GM21723 (cell line): Measurements from ENCODE around the gene PRKD2.

Experiments used
- ATAC-seq: cut with Tn5 transposase; IDR thresholded peaks from one replicate; pipeline ENCODE4 v1.9.1; 2021; ENCODE audit warnings: mild to moderate bottlenecking, moderate library complexity; ENCODE audit not compliant: unreplicated experiment

Gene PRKD2

DNA sequence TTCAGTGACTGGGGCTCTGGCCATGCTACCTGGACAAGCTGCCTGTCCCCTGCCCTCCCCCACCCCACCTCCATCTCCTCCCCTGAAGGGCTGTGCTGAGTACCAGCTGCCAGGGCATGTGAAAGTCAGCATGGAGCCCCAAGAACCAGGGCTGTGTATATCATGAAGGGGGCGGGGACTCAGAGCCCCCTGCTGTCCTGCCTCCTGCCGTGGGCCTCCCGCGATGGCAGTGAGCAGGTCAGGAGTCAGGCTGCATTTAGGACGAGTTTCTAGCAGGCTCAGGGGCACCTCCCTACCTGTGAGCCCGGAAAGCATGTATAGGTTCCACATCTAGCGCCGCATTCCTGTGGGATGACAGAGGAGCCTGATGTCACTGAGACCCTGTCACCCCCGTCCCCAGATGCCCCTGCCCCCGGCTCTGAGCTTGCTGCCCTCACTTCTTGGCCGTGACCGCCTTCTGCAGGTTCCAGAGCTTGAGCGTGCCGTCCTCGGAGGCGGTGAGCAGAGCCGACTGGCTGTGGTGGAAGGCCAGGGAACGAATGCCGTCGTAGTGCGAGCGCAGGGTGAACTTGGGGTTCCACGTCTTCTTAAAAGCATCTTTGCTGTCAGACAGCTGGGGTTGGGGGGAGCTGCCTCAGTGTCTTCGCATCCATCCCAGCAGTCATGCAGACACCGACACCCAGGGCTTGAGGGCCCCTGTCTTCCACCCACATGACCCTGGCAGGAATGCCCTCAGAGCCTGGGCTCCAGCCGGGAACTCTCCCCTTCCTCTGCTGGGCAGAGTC, 8.3 kb upstream of the PRKD2 start:
- ATAC-seq = no peak

DNA sequence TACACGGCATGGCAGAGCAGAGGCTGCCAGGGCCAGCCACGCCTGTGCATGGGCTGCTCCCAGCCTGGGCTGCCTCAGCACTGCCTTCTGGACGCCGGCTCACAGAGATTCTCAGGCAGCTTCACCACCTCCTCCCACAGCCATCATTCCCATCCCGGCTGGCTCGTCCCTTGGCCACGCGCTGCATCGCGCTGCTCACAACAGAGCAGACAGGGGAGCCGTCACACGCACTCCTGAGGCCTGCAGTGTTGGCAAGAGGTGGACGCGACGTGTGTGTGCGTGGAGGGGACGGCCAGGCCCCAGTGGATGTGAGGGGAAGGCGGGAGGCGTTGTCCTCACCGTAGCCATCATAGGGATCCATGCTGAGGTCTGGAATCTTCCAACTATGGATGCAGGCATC, 7.6 kb upstream of the PRKD2 start:
- no peak for ATAC-seq

DNA sequence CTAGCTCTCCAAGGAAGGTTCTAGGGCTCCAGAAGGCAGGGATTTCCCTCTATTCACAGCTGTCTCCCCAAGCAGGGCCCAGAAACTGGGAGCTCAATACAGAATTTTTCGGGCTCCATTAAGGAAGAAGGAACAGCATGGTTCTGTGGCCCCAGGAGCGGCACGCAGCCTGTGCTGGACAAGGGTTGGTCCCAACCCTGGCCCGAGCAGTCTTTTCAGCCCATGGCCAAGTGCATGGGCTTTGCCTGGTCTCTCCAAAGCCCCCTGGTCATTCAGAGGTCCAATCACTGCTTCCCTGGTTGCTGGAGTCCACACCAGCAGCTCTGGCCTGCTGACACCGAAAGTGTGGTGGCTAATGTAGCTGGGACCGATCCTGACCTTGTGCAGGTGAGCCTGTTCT, 6.6 kb upstream of the PRKD2 start:
- ATAC-seq = no peak

DNA sequence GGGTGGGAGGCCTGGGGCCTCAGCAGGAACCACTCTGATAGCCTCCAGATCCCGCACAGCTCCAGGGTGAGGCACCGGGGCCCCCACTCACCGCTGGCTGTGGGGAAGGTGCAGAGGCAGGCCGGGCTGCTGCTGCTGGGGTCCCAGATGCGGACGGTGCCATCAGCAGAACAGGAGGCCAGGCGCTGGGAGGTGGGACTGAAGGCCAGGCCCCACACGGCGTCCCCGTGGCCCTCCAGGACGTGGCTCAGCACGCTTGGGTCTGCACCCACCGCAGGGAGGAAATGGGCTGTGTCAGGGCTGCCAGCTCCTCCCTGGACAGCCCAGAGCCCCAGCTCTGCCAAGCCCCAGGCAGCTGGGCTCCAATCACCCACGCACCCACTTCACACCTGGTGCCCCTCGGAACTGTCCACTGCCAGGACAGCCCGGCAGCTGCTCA, 6.1 kb upstream of the PRKD2 start:
- no peak for ATAC-seq

DNA sequence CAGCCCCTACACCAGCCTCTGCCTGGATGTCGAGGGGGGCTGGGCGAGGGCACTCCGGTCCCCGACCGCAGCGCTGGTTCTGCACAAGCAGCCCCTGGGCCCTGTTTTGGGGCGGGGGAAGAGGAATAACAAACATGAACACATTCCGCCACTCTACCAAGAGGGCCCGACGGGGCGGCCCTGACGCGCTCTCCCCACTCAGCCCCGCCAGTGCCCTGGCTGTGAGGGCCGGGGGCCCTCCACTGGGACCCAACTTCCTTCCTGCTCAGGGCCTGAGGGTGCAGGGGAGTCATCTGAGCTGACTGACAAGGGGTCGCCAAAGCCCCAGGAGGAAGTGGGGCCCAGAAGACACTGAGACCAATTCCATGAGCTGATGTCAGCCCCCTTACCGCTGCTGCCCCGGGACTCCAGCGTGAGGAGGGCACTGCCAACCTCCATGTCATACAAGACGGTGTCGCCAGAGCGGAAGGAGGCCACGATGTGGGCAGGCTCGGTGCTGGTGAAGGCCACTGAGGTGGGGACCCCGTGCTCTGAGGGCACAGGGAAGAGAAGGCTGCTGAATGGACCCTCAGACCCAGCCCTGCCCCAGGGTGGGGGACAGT, 5.6 kb upstream of the PRKD2 start:
- no peak for ATAC-seq

DNA sequence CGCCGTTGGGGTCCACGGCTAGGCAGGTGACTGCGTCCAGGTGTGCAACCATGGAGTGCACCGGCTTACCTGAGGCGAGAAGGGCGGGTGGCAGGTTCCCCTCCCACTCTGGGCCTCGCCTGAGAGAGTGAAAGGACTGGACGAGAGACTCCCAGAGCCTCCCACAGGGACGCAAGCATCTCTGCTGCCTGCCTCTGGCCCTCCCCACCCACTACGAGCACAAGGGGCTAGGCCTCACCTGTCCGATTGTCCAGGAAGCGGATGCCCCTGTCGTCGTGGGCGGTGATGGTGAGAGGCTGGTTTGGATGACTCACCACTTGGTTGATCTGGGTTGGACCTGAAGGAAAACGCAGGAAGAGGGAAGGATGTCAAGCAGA, 5.1 kb upstream of the PRKD2 start:
- no peak for ATAC-seq

DNA sequence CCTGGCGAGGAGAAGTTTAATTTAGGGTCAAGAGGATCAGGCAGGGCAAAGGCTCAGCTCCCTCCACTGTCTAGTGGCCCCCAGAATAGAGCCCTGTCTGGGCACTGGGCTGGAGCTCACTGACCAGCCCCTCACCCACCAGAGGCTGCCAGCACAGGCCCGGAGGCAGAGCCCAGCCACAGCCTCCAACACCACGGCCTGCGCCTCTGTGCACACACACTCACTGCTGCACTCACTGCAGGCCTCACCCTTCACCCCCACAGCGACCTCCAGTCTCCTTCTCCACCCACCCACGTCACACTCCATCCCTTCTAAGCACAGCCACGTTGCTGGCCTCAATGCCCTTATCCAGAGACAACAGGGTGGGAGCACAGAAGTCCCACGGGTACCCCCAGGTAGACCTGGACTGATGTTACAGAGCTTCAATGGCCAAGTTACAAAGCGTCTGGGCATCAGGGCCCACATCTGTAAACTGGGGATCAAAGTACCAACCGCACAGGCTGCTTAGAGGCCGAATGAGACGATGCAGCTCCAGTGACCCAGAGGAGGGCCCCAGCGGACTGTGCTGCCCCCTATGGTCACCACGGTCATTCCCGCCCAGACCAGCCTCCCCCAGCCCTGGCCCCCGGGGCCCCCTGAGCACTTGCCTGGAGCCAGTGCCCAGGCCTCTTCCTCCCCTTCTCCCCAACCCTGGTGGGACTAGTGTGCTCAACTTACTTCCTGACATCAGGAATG, 4.5 kb upstream of the PRKD2 start:
- no peak for ATAC-seq

DNA sequence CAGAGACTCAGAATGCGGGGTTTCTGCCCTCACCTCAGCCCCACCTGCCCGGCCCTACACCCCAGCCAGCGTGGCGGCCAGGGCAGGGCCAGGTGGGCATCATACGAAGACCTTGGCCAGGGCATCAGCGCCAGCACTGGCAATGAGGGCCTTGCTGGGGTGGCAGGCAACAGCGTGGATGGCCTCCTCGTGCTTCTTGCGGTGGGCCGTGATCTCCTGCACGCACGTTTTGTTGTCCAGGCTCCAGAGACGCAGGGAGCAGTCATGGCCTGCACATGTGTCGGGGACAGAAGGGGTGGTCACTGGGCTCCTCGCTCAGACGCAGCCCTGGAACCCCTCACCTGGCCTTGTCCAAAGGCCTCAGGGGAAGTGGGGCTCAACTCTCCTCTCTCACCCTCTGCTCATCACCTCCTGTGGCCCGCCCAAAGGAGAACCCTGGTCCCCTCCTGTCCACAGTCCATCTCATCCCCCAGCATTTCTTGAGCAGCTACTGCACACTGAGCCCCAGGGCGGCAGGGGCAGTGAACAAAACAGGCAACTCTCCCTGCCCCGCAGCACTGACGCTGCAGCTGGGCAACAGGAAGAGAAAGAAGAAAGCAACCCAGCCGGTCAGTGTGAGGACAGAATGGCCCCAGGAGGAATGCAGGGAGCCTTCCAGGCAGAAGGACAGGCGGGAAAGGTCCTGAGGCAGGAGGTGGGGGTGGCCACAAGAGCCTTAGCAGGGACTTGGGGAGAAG, 3.8 kb upstream of the PRKD2 start:
- ATAC-seq = no peak

DNA sequence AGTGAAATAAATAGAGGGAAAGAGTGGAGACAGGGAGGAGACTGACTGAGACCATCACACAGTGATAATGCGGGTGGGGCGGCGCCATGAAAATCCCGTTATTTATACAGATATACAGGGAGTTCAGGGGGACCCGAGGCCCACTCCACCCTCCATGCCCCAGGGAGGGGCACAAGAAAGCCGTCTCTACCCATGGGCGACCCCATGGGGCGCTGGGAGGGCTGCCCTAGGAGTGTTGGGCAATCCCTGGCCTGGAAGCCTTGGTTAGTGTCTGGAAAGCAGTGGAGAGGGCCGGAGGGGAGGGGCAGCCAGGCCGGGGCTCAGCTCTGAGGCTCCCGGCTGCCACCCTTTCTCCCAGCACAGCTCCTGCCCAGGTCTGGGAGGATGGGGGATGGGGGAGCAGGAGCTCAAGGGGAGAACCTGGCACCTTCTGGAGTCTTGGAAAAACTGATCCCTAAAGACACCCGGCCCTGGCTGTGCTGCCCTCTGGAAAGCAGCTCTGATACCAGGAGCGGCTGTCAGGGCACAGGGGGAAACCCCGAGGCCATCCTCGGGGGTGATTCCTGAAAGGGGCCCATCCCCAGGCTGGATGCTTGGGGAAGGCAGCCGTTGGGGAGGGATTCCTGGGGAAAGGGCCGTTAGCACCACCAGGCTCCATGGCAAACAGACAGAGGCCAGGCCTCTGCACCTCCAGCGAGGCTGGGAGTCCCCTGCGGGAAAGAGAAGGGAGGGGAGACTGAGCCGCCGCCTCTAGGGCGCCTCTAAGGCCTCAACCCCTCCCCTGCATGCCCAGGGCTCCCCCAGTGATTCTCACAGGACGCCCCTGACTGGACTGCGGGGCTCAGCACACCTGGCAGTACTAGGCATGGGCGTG, 3.0 kb upstream of the PRKD2 start:
- ATAC-seq = no peak

DNA sequence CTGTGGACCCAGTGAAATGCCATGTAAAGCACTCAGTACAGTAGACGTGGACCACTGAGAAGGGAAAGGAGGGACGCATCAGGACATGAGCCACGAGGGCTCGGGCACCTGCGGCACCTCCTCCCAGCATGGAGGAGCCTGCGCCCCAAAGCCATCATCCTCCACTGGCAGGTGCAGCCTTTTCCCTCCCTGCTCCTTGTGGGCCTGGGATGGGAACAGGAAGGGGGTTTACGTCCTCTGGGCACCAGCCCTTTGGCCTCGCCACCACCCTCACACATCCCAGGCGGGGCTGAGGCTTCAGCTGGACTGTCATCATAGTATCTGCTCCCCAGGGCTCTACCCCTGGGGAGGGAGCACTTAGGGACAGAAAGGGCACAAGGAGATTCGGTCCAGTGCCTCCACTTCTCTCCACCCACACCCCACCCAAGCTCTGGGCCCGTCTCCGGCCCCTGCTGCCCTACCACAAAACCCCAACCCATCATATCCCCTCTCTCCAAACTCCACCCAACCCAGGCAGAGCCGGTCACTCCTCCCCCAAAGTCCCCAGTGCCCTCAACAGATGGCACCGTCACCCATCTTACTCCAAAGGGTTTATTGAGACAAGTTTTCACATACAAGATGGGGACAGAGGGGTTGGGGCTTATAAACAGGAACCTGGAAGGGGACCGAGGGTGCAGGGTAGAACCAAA, 2.2 kb upstream of the PRKD2 start:
- ATAC-seq = peak; percentile 24

DNA sequence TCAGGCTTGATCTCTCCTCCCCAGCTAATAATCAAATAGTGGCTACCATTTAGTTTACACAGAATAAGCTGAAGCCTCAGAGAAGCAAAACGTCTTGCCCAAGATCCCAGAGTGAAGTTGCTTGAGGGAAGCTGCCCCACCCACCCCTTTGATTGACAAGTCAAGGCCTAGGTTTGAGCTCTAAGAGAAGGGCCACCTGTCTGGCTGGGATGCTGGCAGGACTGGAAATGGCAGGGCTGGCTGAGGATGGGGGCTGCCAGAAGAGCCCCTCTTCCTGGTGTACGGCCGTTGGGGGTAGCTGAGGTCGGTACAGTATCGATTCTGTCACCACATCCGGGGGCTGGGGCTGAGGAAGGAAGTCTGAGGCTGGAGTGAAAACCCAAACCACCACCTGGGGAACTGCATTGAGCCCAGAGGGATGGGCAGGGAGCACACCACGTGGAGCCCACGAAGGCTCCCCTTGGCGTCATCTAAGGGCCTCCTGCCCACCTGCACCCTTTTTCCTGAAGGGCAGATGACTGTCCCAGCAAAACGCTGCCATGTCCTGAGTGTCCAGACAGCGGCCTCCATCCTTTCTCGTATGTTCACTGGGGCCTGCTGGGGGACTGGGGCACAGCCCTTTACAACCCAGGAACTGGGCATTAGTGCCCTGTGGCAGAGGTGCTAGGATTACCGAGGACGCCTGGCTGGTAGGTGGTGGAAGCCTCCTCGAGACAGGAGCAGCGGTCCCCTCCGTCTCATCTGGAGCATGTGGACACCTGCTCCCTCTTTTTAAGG, 1.4 kb upstream of the PRKD2 start:
- ATAC-seq = no peak

DNA sequence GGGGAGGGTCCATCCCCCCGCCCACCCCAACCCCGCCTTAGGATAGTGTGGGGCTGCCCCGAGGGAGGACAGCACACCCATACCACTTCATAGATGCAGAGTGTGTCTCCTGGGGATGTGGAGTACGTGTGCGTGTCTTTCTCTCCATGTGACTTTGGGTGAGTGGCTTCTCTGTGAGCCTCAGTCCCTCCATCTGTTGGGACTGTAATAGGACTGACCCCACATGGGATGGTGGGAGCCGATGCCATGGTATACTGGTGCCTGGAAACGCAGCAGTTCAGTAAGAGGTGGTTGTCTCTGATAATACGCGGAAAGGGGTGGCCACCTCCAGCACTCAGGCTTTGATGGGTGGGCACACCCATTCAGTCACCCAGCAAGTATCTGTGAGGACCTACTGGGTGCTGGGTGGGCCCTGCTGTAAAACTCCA, 816 bp upstream of the PRKD2 start:
- no peak for ATAC-seq

DNA sequence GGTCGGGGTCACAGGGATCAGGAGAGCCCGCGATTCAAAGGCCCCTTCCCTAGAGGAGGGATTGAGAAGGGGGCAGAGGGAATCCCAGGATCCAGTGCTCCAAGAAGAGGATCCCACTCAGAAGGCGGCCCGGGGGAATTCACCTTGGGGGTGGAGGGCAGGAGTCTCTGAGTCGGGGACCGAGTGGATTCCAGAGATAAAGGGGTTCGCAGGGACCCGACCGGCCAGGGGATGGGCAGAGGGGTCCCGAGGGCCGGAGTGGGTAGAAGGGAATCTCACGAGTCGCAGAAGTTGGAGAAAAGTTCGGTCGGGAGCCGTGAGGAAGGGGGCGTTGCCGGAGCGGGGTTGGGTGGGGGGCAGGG, 261 bp downstream of the PRKD2 start:
- ATAC-seq = no peak

DNA sequence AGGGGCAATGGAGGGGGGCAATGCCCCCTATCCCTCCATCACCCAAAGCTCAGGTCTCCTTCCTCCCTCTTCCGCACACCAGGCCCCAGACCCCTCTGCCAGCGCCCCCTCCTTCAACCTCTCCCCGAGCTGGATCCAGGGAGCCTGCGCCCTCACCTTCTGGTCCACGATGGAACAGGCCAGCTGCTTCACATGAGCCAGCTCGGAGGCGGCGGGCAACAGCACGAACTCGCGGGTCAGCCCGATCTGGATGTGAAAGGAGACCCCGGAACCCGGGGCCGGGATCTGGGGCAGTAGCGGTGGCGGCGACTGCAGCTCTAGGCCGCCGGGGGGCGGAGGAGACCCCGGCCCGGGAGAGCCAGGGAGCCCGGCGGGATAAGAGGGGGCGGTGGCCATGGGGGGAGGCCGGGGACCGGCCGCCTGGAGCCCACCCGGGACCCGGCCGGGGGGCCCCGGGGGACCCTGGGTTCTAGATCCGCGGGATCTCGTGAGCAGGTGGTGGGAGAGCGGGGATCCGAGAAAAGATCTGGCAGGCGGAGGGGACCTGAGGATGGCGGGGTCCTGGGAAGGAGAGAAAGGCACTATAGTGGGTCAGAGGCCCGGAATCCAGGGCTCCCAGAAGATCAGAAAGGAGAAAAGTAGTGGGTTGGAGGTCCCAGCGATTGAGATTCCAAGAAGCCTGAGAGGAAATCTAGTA, 791 bp downstream of the PRKD2 start:
- ATAC-seq = no peak

DNA sequence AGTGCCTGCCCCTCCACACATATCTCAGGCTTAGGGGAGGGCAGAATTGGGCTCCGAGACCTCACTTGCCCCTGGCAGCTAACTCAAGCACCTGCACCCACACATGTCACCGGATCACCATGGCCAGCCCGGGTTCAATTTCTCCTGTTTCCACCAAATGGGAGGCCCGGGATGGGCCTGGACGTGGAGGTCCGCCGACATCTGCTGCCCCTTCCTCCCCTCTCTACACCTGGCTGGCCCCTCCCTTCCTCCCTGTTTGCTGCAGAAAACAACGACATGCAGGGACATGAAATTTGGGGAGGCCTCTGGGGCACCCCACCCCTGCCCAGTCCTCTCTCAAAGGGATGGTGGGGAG, 1.3 kb downstream of the PRKD2 start:
- no peak for ATAC-seq

DNA sequence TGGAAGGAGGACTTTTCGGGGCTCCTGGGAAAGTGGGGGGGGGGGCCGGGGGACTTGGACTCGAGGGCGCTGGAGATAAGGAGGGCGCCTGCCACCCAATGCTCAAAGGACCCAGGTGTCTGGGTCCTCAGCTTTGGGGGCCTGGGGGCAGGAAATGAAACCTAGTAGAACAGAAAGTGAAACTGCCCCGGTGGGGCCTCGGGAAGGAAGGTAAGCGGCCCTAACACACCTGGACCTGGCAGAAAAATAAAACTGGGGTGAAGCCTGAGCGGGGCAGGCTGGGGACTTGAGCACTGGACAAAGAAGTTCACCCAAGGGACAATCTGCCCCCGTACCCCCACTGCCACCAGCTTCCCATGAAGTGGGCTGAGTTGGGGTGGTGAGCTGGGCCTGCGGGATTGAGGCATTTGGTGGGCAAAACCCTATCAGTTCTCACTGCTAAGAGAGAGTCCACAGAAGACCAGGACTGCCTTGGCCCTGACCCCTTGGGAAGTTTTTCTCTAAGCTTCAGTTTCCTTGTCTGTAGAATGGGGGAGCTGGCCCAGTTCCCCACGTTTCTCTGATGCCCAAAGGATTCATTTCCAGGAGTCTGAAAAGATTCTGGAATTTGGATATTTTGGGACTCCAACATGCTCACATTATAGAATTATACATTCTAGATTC, 2.3 kb downstream of the PRKD2 start:
- ATAC-seq = no peak

DNA sequence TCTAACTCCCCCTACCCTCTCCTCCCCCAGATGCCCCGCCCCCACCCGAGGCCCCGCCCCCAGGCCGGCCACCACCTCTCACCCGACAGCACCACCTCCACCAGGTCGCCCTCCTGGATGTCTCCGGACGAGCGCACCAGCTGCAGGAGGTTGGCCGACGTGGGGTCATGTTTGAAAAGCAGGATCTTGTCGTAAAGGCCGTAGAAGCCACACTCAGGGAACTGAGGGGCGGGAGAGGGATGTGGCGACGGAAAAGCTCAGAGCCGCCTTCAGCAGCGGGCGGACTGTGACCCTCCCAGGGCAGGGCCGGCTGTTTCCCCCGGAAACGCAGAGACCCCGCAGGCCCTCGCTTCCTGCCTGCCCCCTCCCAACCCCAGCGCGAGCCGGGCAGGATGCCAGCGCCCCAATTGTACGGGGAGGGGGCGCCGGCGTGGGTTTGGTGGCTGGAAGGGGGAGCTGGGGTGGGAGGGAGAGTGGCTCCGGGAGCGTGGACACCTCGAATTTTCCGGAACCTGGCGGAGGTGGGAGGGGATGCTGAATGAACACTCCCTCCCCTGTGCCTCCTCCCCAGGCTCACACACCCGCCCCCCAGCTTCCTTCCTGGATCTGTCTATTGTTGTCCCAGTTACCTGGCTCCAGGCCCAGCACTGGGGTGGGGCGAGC, 3.0 kb downstream of the PRKD2 start:
- ATAC-seq = no peak
